ENCODE measurements around the gene MFSD2B. TPM values are rescaled to one million over a fixed set of nuclear protein-coding genes. Genes with fewer than 3 reads are reported as not detected.
A peak's percentile ranks its signal among the peaks of the same experiment; 100 is the strongest.

MFSD2B gene
- total RNA-seq, 2 donors from 2014 or later: not detected

DNA sequence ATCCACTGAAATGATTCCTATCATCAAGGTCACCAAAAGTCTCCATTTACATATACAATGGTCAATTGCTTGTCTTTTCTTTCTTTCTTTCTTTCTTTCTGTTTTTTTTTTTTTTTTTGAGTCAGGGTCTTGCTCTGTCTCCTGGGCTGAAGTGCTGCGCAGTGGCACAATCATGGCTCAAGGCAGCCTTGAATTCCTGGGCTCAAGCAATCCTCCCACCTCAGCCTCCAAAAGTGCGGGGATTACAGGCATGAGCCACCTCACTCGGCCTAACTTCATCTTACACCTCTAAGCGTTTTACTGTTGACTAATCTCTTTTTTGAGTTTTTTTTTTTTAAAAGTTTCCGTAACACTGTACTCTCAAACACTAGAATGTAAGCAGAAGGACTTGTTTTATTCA, 65.4 kb downstream of the MFSD2B start:
- DNase-seq (no peak), ATAC-seq (no peak)
- intact Hi-C loops (cut with DNase I): no loop called here
- TF ChIP-seq POLR2A (IDR thresholded peaks at IDR 0.05): no peak
- no peak for TF ChIP-seq CTCF (IDR thresholded peaks at IDR 0.05)
- H3K27ac ChIP-seq: peak overlapping the region in 3 of 4 donors; percentile 89 to 94 (median 89)
- no peaks in the 10 kb centered on the region for H3K27me3 ChIP-seq
- WGBS, 2 donors: 41 to 49% methylated on average over 5 of the region's 5 CpGs
- no peaks in the 10 kb centered on the region for H3K9me3 ChIP-seq
- H3K4me1 ChIP-seq: peaks cover 26% of the 10 kb centered on the region
- H3K36me3 ChIP-seq (replicated peaks in 1 of 2; ENCODE audit: insufficient read depth in 1 of 2, low read depth in 2 of 2): peaks cover 0 to 6% of the 10 kb centered on the region in 2 donors
- H3K4me3 ChIP-seq: peak overlapping the region; percentile 47 to 67

Small RNAs within 50 kb of the gene (small RNA-seq; reads per million reads assigned to genes)
- gene RN7SL610P (not detected), gene RNU6-370P (not detected)

Other genes with a start within 250 kb of the MFSD2B start
- gene ATAD2B, start 83.0 kb upstream of the MFSD2B start, total RNA-seq: 10 to 100 TPM; 16.8 to 20.0 TPM
- 1 to 10 TPM; 4.0 to 7.3 TPM for gene UBXN2A, start 69.6 kb upstream of the MFSD2B start, total RNA-seq
- gene WDCP, start 37.3 kb downstream of the MFSD2B start, total RNA-seq: 1 to 10 TPM; 2.6 to 3.9 TPM
- gene FKBP1B, start 39.7 kb downstream of the MFSD2B start, total RNA-seq: 10 to 100 TPM; 10.5 to 12.7 TPM
- 10 to 100 TPM; 21.4 to 42.8 TPM for gene SF3B6, start 66.2 kb downstream of the MFSD2B start, total RNA-seq
- gene TP53I3, start 74.7 kb downstream of the MFSD2B start, total RNA-seq: 10 to 100 TPM; 18.5 to 36.8 TPM
- not detected for gene PFN4, start 113.2 kb downstream of the MFSD2B start, total RNA-seq
- gene FAM228B, start 113.4 kb downstream of the MFSD2B start, total RNA-seq: 10 to 100 TPM in 1 of 2 donors, 1 to 10 TPM in 1; 6.5 to 56.7 TPM
- gene FAM228A, start 165.0 kb downstream of the MFSD2B start, total RNA-seq: not detected